Stimulated activated CD4-positive, alpha-beta T cell treated with anti-CD3 and anti-CD28 coated beads, Interleukin-4, amount 100 ng/mL, for 4 hours (primary cell): ENCODE results near the gene TMCC2.
A peak's percentile ranks its signal among the peaks of the same experiment; 100 is the strongest.
"Not testable (repeated sequence)": the region's sequence is repeated elsewhere in the genome, so short reads cannot be mapped to it uniquely, and the experiment has no call there.

Source experiments
- DNase-seq, 2 experiments: peaks; one replicate each; pipeline ENCODE4 v3.0.0-alpha.2; 2020

TMCC2 gene

DNA sequence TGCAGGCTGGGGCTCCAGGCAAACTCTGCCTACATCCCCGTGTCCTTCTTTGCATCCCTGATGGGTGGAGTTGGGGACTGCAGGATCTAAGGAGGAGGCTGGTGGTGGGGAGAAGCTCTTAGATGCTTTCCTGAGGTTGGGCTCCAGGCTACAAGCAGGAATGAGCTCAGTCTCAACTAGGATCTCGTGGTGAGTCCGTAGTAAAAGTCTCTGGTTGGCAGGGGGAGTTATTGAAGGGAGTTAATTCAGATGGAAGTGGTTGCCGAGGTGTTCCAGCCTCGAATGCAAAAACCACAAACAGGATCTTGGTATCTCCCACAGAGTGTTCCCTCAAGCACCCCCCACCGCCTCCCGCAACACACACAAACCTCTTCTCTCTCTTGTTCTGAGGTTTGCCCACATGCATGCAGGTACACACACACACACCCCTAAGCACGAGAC is 35.0 kb downstream of the TMCC2 start:
- DNase-seq: no peak

DNA sequence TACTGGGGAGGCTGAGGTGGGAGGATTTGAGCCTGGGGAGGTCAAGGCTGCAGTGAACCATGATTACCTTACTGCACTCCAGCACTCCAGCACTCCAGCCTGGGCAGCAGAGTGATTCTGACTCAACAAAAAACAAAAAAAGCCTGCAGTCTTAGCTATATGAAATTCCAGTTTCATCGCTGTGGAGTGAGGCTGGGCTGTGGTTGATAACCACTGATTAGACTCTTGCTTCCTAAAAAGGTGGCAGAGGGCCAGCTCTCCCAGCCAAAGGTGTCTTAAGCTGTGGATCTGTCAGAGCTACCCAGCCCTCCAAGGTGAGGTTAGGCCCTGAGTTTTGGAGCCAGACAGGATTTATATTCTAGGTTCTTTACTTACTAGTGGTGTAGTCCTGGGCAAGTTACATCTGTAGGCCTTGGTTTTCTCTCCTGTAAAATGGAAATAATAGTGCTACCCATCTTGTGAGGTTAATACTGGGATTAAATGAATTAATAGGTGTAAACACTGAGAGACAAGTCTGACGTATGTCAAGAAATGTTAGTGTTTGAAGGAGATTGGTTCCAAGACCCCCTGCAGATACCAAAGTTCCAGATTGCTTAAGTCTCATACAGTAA is 35.9 kb downstream of the TMCC2 start:
- no peak for DNase-seq

DNA sequence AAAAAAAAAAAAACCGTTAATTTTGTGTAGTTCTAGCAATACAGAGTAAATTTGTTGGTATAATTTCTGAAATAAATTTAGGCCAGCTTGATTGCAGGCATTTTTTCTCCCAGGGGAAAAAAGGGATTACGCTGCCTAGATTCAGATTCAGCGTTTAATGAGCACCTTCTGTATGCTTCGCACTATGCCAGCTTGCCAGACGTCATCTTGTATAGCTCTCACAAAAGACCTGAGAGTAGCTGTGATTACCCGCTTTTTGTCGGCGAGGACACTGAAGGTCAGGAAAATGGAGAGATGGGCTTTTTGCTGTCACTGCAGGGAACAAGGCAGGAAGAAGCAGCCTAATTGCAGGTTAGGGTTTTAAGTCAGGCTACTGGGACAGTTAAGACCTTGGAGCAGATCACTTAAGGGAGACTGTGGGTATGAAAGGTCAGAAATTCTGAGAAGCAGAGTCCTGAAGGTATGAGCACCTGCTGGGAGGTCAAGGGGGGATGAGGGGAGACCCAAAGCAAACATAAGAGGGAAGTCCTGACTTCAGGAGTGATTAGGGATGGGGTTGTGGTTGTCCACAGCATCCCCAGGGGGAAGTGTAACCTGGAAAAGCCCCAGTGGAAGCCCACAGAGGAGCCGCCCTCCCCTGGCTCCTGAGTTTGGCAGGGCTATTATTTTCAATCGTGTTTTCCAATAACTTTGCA is 39.0 kb downstream of the TMCC2 start:
- no peak for DNase-seq

DNA sequence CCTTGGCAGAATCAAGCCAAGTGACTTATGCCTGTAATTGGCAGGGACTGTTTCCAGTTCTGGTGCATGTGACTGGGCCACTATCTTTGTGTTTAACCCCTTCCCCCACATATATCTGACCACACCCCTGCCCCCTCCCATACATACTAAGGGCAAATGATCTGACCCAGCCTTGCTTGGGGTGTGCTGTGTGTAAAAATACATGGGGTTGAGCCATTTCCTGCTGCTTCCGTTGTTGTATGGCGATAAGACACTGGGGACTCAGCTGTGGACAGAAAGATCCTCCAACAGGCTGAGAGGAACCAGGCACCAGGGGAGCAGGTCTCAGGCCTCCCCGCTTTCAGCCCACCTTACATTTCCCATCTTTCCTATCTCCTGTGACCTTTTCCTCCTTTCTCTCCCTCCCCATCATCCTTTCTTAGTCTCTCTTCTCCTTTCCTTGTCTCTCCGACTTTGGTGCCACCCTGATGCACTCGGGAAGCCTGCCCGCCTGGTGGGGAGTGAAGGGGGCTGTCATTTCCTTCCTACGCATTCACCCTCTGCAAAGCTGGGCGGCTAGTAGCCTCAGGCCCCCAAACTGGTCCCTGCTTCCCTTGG is 39.7 kb downstream of the TMCC2 start:
- DNase-seq: no peak

DNA sequence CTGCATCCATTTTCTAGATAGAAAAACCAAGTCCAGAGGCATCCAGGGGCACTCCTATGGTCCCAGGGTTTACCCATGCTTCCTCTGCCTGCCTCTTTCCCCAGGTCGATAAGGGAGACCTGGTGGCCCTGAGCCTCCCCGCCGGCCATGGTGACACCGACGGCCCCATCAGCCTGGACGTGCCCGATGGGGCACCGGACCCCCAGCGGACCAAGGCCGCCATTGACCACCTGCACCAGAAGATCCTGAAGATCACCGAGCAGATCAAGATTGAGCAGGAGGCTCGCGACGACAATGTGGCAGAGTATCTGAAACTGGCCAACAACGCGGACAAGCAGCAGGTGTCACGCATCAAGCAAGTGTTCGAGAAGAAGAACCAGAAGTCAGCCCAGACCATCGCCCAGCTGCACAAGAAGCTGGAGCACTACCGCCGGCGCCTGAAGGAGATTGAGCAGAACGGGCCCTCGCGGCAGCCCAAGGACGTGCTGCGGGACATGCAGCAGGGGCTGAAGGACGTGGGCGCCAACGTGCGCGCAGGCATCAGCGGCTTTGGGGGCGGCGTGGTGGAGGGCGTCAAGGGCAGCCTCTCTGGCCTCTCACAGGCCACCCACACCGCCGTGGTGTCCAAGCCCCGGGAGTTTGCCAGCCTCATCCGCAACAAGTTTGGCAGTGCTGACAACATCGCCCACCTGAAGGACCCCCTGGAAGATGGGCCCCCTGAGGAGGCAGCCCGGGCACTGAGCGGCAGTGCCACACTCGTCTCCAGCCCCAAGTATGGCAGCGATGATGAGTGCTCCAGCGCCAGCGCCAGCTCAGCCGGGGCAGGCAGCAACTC is 41.3 kb downstream of the TMCC2 start:
- DNase-seq: no peak

DNA sequence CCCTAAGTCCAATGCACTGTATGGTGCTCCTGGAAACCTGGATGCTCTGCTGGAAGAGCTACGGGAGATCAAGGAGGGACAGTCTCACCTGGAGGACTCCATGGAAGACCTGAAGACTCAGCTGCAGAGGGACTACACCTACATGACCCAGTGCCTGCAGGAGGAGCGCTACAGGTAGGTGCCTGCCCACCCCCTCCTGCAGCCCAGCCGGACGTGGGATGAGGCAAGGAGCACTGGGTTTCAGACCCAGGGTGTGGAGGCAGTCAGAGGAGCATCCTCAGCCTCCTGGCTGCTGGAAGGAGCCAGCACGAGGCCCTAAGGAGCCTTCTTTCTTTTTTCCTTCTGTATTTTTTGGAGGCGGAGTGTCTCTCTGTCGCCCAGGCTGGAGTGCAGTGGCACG is 42.0 kb downstream of the TMCC2 start:
- DNase-seq: no peak

DNA sequence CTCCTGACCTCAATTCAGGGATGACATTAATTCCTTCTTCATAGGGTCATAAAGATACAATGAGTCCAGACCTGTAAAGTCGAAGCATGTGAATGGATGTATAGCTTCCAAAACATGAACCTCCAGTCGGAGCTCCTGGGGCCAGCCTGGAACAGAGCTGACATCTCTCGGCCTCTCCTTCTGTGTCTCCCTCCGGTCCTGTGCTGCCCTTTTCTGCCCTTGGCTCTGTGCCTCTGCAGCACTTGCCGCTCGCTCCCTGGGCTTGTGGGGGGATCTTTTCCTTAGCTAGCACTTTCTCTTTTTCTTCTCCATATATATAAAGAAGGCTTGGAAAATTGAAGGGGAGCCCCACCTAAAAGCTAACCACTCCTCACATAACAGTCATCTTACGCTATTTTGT is 42.5 kb downstream of the TMCC2 start:
- no peak for DNase-seq

DNA sequence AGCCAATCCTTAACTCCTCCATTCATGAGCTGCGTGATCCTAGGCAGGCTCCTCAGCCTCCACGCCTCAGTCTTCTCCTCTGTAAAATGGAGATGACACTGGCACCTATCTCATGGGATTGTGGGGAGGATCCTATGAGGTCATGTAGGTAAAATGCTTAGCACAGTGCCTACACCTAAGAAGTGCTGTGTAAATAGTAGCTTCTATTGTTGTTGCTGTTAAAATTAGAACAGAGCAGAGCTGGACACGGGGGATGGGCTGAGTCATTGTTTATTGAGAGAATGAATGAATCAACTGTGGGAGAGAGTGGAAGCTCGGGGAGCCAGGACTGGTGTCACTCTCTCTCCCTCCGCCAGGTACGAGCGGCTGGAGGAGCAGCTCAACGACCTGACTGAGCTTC is 43.0 kb downstream of the TMCC2 start:
- no peak for DNase-seq

DNA sequence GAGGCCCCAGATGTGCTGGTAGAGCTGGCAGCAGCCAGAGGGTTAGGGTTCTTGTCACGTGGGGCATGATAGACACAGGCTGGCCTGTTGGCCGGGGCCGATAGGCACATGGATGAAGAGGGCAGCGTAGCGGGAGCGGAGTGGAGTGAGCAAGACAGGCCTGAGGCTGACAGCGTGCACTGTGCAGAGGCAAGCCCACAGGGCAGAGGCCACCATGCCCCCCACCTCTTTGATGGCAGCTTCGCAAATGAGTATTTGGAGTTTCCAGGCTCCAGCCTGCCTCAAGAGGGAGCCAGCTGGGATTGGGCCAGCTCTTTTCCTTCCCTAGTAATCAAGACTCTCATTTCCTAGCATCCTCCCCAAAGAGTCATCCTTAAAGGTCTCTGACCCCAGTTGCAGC is 43.5 kb downstream of the TMCC2 start:
- DNase-seq: no peak

DNA sequence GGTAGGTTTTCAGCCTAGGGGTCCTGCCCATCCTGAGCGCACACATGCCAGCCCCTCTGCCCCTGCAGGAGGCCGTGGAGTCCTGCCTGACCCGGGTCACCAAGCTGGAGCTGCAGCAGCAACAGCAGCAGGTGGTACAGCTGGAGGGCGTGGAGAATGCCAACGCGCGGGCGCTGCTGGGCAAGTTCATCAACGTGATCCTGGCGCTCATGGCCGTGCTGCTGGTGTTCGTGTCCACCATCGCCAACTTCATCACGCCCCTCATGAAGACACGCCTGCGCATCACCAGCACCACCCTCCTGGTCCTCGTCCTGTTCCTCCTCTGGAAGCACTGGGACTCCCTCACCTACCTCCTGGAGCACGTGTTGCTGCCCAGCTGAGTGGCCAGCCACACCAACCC is 44.0 kb downstream of the TMCC2 start:
- DNase-seq: no peak

DNA sequence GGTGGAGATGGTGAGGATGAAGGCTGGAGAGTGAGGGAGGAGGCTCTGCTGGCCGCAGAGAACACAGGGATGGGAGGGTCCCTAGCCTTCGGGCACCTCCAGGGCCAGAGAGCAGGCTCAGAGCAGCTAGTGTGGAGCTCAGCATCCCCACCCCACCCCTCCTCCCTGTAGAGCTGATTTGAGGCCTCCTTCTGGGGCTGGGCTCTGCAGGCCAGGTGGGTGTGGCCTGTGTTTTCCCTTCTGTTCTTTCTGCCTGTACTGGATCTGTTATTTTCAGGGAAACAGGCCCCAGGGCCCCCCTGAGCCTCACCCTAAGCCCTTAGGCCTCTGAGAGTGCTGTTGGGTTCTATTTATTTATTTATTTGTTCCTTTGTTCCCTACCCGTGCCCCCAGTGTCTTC is 44.8 kb downstream of the TMCC2 start:
- no peak for DNase-seq

DNA sequence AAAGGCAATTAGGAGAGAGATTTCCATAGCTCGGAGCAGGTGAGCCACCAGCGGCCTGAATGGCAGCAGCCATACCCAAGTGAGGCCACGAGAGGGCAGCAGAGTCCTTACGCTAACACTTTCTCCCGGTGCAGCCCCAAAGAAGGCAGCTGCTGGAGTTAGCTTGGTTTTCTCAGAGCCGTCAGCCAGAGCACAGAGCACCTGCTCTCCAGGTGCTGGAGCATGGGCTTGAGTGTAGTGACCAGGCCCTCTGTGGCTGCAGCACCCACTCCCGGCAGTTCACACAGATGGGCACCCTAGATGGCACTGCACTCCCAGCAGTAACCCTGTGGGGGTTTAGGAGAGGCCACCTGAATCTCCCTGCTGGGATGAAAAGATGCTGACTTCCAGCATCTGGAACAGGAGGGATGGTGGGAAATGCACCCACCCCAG is 45.8 kb downstream of the TMCC2 start:
- DNase-seq: peak; percentile 78 to 82

DNA sequence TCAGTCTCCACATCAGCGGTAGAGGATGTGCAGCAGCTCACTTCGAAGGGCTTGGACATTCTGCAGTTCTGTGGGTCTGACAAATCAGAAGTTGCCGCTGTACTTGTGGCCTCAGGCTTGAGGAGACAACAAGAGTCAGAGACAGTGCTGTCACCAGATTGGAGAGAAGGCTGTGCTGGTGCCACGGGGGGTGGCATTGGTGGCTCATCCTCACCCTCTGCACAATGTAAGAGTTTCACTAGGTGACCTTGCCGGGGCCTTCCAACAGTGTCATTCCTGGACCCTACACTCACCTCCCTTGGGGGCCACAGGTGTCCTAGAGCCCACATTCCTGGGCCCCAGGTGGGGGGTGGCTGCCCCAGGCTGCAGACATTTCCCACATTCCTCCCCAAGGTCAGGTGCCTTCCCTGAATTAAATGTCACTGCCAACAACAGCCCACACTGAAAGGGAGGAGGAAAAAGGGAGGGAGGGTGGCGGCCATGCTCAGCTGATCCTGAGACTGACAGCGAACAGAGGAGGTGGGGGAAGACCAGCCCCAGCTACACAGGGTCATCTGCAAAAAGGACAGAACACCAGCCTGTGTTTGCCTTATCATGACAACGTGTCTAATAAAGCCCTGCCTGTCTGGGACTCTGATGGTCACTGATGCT is 46.4 kb downstream of the TMCC2 start:
- no peak for DNase-seq

DNA sequence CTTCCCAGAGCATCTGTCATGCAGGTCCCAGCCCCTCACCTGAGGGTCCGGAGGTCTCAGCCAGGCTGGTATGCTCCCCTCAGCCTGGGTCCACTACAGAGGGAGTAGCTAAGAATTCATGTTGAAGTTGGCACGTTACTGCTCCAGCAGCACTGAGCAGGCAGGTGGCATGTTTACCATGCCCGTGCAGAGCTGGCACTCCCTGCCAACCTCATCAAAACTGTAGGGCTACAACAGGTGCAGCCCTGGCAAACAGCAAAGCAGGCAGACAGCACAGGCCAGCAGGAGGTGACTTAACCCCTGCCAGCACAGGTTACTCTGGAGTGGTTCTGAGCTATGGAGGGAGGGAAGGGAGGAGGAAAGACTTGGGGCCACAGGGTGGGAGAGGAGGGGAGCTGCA is 47.4 kb downstream of the TMCC2 start:
- DNase-seq: no peak

DNA sequence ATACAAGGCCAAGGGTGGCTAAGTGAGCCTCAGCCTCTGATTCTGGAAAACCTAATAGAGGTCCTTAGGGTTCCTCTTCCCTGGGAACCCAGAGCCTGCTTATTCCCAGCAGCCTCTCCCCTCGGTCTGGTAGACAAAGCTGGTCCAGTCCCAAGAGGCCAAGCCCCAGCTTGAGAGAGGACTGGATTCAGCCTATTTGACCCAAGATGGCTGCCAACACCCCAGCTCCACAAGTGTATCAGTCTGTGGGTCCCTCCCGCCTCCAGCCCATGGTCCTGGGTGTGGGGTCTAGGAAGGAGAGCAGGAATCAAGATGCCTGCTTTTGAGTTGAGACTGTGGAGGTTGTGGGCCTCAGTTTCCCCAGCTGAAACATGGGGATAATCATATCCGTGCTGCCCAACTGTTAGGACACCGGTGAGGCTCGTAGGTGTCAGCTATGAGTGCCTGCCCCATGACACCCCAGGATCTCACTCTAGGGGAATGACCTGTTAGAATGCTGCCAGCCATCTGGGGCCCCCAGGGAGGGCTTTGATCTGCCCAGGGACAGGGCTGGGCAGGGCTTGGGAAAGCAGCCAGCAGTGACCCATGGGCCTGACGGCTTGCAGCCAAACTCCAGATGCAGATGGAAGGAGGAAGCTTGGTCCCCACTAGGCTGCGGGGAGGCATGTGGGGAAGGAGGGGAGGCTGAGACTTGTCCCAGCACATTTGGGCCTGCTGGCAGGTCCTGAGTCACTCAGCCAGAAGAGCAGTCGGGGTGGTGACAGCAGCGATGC is 48.4 kb downstream of the TMCC2 start:
- no peak for DNase-seq

DNA sequence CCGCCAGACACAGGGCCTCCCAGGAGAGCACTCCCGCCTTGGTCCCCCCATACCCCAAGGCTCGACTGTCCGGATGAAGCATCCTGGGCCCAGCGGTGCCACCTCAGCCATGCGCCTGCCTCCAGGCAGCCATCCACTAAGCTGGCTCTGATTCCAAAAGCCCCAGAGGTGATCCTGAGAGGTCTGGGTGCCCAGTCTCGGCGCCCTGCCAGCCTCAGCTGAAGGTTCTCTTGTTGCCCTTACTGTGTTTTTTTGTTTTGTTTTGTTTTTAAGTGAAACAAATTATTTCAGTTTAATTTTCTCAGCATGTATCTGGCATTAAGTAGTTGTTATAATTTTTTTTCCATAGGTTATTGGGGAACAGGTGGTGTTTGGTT is 48.9 kb downstream of the TMCC2 start:
- DNase-seq: no peak

DNA sequence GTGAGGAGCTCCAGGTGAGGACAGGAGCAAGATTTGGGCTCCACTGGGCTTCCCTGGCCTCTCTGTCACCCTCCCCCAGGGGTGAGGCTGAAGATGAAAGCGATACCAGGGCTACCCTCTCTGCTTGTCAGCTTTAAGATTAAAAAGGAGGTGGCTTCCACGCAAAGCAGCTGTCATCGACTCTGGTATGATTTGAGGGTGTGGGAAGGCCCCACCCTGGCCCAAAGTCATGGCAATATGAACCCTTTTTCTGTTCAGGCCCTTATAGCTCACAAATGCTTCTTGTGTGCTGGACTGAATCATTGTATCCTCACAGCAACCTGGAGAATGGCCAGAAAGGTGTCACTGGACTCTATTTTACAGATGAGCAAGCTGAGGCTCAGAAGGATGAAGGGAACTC is 52.2 kb downstream of the TMCC2 start:
- no peak for DNase-seq

DNA sequence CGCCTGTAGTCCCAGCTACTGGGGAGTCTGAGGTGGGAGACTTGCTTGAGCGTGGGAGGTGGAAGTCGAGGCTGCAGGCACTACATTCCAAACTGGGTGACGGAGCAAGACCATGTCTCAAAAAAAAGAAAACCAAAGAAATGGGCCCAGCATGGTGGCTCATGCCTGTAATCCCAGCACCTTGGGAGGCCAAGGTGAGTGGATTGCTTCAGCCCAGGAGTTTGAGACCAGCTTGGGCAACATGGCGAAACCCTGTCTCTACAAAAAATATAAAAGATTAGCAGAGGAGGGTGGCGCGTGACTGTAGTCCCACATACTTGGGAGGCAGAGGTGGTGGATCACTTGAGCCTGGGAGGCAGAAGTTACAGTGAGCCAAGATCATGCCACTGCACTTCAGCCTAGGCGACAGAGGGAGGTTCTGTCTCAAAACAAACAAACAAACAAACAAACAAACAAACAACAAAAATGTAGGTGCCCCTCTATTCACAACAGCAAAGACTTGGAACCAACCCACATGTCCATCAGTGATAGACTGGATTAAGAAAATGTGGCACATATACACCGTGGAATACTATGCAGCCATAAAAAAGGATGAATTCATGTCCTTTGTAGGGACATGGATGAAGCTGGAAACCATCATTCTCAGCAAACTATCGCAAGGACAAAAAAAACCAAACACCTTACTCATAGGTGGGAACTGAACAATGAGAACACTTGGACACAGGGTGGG is 53.1 kb downstream of the TMCC2 start:
- not testable (repeated sequence) for DNase-seq

DNA sequence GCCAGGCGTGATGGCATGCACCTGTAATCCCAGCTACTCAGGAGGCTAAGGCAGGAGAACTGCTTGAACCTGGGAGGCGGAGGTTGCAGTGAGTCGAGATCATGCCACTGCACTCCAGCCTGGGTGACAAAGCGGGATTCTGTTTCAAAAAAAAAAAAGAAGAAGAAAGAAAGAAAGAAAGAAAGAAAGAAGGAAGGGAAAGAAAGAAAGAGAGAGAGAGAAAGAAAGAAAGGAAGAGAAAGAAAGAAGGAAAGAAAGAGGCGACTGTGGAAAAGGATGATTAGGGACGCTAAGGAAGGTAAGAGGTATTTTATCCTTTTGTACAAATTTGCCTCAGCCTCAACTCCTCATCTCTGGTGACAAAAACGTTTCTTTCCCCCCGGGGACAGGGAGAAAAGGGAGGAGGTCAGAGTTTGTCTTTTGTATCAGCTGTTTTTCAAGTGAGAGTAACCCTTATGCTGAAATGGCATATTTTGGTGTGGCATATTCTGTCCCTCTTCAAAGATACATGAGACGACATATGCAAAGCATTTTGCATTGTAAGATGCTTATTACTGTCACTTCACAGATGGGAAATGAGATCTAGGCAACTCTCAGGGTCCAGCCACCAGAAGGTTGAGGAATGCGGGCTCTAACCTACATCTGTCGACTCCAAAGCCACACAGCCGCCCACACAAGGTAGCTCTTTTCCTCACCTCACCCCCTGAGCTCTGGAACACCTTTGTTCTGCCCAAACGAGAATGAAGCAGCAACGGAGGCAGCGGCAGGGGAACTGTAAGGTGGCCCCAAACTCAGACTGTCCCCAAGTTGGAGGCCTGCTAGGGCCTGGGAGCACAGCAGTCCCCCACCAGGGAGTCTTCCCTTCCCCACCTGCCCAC is 55.8 kb downstream of the TMCC2 start:
- no peak for DNase-seq

DNA sequence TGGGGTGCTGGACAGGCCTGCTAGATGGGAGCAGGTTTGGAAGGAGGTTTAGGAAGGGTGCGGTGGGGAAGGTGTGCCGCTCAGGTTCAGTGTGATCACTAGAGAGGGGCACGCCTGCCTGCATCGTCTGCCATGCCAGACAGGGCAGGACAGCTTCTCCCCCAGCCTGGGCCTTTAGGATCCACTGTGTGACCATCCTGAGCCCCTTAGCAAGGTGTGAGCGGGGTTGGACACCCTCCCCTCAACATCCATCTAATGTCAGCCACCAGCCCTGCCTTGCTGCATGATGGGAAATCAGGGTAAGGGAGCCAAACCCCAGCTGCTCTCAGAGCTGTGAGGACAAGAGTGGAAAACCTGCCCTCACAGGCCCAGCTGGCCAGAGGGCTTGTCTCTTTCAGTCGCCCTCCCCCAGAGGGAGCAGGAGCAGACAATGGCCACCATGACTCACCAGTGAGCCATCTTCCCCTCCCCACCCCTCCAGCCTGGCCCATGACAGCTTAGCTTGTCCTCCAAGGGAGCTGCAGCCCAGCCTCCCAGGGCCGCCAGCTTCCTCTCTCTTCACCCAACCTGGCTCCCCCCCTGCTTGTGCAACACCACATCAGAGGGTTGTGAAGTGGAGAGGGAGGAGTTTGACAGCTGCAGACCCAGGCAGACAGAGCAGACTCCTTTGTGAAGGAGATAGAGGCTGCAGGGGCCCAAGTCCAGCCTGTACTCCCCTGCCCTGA is 56.8 kb downstream of the TMCC2 start:
- peak; percentile 53 to 83 for DNase-seq
